Adipose tissue (tissue), 3 donors: Measurements from ENCODE around the gene DUS2. TPM values are rescaled to one million over a fixed set of nuclear protein-coding genes. Genes with fewer than 3 reads are reported as not detected.

Experiments
- polyA plus RNA-seq, 3 donors: library from polyadenylated mRNA; stranded (reverse); fragments of 200-250 nt; gene quantifications; one replicate each; pipeline ENCODE4 v1.2.3, GENCODE V29; 2013
- donor health status: healthy with polysubstance abuse.
- donor health status: Bipolar disorder and iron deficiency.
- donor health status: healthy.

Gene DUS2
- polyA plus RNA-seq, 3 donors, result 3.5 to 9.0 (median 8.8) TPM

Other genes starting within 250 kb of the DUS2 start
- gene RANBP10, start 216.7 kb upstream of the DUS2 start, polyA plus RNA-seq, result 1 to 10 TPM; 7.9 to 8.8 (median 8.3) TPM
- gene TSNAXIP1, start 216.4 kb upstream of the DUS2 start, polyA plus RNA-seq, result 1 to 10 TPM in 2 of 3 donors, under 1 TPM in 1; 0.92 to 1.7 (median 1.1) TPM
- 10 to 100 TPM; 11.4 to 16.4 (median 15.6) TPM for gene THAP11, start 181.0 kb upstream of the DUS2 start, polyA plus RNA-seq
- gene NUTF2, start 176.4 kb upstream of the DUS2 start, polyA plus RNA-seq, result 100 to 1,000 TPM in 2 of 3 donors, 10 to 100 TPM in 1; 63.8 to 120 (median 113) TPM
- gene CENPT, start 175.6 kb upstream of the DUS2 start, polyA plus RNA-seq, result 10 to 100 TPM; 41.0 to 47.5 (median 44.4) TPM
- 10 to 100 TPM; 24.3 to 37.3 (median 33.8) TPM for gene EDC4, start 150.2 kb upstream of the DUS2 start, polyA plus RNA-seq
- gene NRN1L, start 138.4 kb upstream of the DUS2 start, polyA plus RNA-seq, result 1 to 10 TPM in 1 of 3 donors, under 1 TPM in 2; 0.64 to 1.3 (median 0.89) TPM
- gene PSKH1, start 130.0 kb upstream of the DUS2 start, polyA plus RNA-seq, result 10 to 100 TPM; 19.2 to 26.8 (median 23.5) TPM
- 100 to 1,000 TPM in 1 of 3 donors, 1 to 10 TPM in 2; 1.3 to 627 (median 2.2) TPM for gene CTRL, start 91.4 kb upstream of the DUS2 start, polyA plus RNA-seq
- 10 to 100 TPM; 69.8 to 81.9 (median 80.0) TPM for gene PSMB10, start 86.4 kb upstream of the DUS2 start, polyA plus RNA-seq
- gene LCAT, start 79.2 kb upstream of the DUS2 start, polyA plus RNA-seq, result 10 to 100 TPM in 2 of 3 donors, 1 to 10 TPM in 1; 7.5 to 34.0 (median 18.5) TPM
- gene SLC12A4, start 54.6 kb upstream of the DUS2 start, polyA plus RNA-seq, result 10 to 100 TPM; 13.2 to 56.9 (median 44.4) TPM
- gene DPEP3, start 42.8 kb upstream of the DUS2 start, polyA plus RNA-seq, result under 1 TPM in 1 of 3 donors, not detected in 2; 0.34 TPM
- gene DPEP2, start 23.8 kb upstream of the DUS2 start, polyA plus RNA-seq, result 1 to 10 TPM in 2 of 3 donors, under 1 TPM in 1; 0.76 to 4.2 (median 3.2) TPM
- not detected for gene DPEP2NB, start 7.4 kb upstream of the DUS2 start, polyA plus RNA-seq
- gene DDX28, start 52 bp upstream of the DUS2 start, polyA plus RNA-seq, result 10 to 100 TPM in 1 of 3 donors, 1 to 10 TPM in 2; 4.8 to 15.5 (median 5.5) TPM
- 10 to 100 TPM in 2 of 3 donors, 1 to 10 TPM in 1; 5.9 to 12.5 (median 11.2) TPM for gene NFATC3, start 62.1 kb downstream of the DUS2 start, polyA plus RNA-seq
- gene ESRP2, start 212.8 kb downstream of the DUS2 start, polyA plus RNA-seq, result 10 to 100 TPM in 1 of 3 donors, 1 to 10 TPM in 2; 3.0 to 23.4 (median 3.6) TPM
- 10 to 100 TPM in 1 of 3 donors, 1 to 10 TPM in 2; 7.1 to 16.2 (median 8.4) TPM for gene PLA2G15, start 222.1 kb downstream of the DUS2 start, polyA plus RNA-seq
- 100 to 1,000 TPM in 1 of 3 donors, 10 to 100 TPM in 2; 17.7 to 136 (median 21.7) TPM for gene SLC7A6, start 241.2 kb downstream of the DUS2 start, polyA plus RNA-seq